Measurements from ENCODE around the gene DDX1. TPM values are rescaled to one million over a fixed set of nuclear protein-coding genes. Genes with fewer than 3 reads are reported as not detected.

The DDX1 gene
- total RNA-seq, 1 experiment from 2014 or later, result 115 TPM

DNA sequence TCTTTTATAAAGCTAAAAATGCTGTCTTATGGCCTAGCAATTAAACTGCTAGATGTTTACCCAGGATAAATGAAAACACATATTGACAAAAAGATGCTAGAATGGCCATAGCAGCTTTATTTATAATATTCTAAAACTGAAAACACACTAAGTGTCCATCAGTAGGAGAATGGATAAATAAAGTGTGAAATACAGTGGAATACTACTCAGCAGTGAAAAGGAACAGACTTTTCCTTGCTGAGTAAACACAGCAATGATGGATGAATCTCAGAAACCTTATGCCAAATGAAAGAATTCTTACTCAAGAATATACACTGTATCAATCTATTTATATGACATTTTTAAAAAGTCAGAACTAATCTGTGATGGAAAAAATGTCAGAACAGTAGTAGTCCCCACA, 33.2 kb downstream of the DDX1 start:
- DNase-seq (ENCODE audit: low spot score) (no peak), ATAC-seq (no peak)
- Mint-ChIP-seq H3K4me1 (no peaks in the 10 kb centered on the region), H3K9me3 (peaks cover 8% of the 10 kb centered on the region), H3K27ac (no peak overlapping the region), H3K36me3 (peaks cover 84% of the 10 kb centered on the region), H3K4me3 (no peak overlapping the region), H3K27me3 (ENCODE audit: low read depth) (no peaks in the 10 kb centered on the region)
- ChIA-PET CTCF (no interaction called here), POLR2A (no interaction called here)
- TF ChIP-seq, protein P1, sequence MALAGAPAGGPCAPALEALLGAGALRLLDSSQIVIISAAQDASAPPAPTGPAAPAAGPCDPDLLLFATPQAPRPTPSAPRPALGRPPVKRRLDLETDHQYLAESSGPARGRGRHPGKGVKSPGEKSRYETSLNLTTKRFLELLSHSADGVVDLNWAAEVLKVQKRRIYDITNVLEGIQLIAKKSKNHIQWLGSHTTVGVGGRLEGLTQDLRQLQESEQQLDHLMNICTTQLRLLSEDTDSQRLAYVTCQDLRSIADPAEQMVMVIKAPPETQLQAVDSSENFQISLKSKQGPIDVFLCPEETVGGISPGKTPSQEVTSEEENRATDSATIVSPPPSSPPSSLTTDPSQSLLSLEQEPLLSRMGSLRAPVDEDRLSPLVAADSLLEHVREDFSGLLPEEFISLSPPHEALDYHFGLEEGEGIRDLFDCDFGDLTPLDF (CRISPR knock-in tag; IDR thresholded peaks at IDR 0.05), result no peak
- TF ChIP-seq CBFB (CRISPR knock-in tag; IDR thresholded peaks at IDR 0.05; ENCODE audit: low read depth), result no peak
- no peak for TF ChIP-seq IRF2 (CRISPR knock-in tag; IDR thresholded peaks at IDR 0.05; ENCODE audit: borderline replicate concordance, low read depth)
- TF ChIP-seq GRHL2 (CRISPR knock-in tag; IDR thresholded peaks at IDR 0.05; ENCODE audit: insufficient replicate concordance, severe bottlenecking), result no peak
- no peak for TF ChIP-seq ZNF219 (CRISPR knock-in tag; IDR thresholded peaks at IDR 0.05; ENCODE audit: borderline replicate concordance)
- TF ChIP-seq JUN (CRISPR knock-in tag; IDR thresholded peaks at IDR 0.05), result no peak
- TF ChIP-seq, protein P2, sequence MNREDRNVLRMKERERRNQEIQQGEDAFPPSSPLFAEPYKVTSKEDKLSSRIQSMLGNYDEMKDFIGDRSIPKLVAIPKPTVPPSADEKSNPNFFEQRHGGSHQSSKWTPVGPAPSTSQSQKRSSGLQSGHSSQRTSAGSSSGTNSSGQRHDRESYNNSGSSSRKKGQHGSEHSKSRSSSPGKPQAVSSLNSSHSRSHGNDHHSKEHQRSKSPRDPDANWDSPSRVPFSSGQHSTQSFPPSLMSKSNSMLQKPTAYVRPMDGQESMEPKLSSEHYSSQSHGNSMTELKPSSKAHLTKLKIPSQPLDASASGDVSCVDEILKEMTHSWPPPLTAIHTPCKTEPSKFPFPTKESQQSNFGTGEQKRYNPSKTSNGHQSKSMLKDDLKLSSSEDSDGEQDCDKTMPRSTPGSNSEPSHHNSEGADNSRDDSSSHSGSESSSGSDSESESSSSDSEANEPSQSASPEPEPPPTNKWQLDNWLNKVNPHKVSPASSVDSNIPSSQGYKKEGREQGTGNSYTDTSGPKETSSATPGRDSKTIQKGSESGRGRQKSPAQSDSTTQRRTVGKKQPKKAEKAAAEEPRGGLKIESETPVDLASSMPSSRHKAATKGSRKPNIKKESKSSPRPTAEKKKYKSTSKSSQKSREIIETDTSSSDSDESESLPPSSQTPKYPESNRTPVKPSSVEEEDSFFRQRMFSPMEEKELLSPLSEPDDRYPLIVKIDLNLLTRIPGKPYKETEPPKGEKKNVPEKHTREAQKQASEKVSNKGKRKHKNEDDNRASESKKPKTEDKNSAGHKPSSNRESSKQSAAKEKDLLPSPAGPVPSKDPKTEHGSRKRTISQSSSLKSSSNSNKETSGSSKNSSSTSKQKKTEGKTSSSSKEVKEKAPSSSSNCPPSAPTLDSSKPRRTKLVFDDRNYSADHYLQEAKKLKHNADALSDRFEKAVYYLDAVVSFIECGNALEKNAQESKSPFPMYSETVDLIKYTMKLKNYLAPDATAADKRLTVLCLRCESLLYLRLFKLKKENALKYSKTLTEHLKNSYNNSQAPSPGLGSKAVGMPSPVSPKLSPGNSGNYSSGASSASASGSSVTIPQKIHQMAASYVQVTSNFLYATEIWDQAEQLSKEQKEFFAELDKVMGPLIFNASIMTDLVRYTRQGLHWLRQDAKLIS (CRISPR knock-in tag; IDR thresholded peaks at IDR 0.05; ENCODE audit: borderline replicate concordance), result no peak
- no peak for TF ChIP-seq GTF2I (CRISPR knock-in tag; conservative IDR thresholded peaks at IDR 0.05)
- TF ChIP-seq NFATC4 (CRISPR knock-in tag; IDR thresholded peaks at IDR 0.05), result no peak
- TF ChIP-seq, protein P3, sequence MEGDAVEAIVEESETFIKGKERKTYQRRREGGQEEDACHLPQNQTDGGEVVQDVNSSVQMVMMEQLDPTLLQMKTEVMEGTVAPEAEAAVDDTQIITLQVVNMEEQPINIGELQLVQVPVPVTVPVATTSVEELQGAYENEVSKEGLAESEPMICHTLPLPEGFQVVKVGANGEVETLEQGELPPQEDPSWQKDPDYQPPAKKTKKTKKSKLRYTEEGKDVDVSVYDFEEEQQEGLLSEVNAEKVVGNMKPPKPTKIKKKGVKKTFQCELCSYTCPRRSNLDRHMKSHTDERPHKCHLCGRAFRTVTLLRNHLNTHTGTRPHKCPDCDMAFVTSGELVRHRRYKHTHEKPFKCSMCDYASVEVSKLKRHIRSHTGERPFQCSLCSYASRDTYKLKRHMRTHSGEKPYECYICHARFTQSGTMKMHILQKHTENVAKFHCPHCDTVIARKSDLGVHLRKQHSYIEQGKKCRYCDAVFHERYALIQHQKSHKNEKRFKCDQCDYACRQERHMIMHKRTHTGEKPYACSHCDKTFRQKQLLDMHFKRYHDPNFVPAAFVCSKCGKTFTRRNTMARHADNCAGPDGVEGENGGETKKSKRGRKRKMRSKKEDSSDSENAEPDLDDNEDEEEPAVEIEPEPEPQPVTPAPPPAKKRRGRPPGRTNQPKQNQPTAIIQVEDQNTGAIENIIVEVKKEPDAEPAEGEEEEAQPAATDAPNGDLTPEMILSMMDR (IDR thresholded peaks at IDR 0.05), result no peak
- TF ChIP-seq FOXJ3 (CRISPR knock-in tag; IDR thresholded peaks at IDR 0.05; ENCODE audit: borderline replicate concordance), result no peak
- no peak for TF ChIP-seq TEAD1 (CRISPR knock-in tag; IDR thresholded peaks at IDR 0.05)
- no peak for TF ChIP-seq JAZF1 (CRISPR knock-in tag; IDR thresholded peaks at IDR 0.05)
- TF ChIP-seq ZBTB21 (CRISPR knock-in tag; IDR thresholded peaks at IDR 0.05; ENCODE audit: borderline replicate concordance), result no peak
- no peak for TF ChIP-seq SMAD3 (CRISPR knock-in tag; IDR thresholded peaks at IDR 0.05; ENCODE audit: borderline replicate concordance)

GRCh38 chr2:15625344-15626036, 33.8 kb downstream of the DDX1 start:
- ChIA-PET CTCF (no interaction called here), POLR2A (no interaction called here)
- H3K4me3 Mint-ChIP-seq, result no peak overlapping the region
- no peak for DNase-seq (ENCODE audit: low spot score)
- H3K27ac Mint-ChIP-seq, result no peak overlapping the region
- no peaks in the 10 kb centered on the region for H3K4me1 Mint-ChIP-seq
- peaks cover 85% of the 10 kb centered on the region for H3K36me3 Mint-ChIP-seq
- H3K27me3 Mint-ChIP-seq (ENCODE audit: low read depth), result no peaks in the 10 kb centered on the region
- TF ChIP-seq ZNF423 (CRISPR knock-in tag; IDR thresholded peaks at IDR 0.05) (no peak), TEAD1 (CRISPR knock-in tag; IDR thresholded peaks at IDR 0.05) (no peak), SOX15 (CRISPR knock-in tag; IDR thresholded peaks at IDR 0.05) (no peak), FOXK1 (CRISPR knock-in tag; IDR thresholded peaks at IDR 0.05) (no peak), NFYB (CRISPR knock-in tag; conservative IDR thresholded peaks at IDR 0.05; ENCODE audit: low read depth) (no peak), ESRRA (CRISPR knock-in tag; IDR thresholded peaks at IDR 0.05; ENCODE audit: borderline replicate concordance) (no peak), RELA (CRISPR knock-in tag; IDR thresholded peaks at IDR 0.05; ENCODE audit: borderline replicate concordance) (no peak)
- TF ChIP-seq, protein P4, sequence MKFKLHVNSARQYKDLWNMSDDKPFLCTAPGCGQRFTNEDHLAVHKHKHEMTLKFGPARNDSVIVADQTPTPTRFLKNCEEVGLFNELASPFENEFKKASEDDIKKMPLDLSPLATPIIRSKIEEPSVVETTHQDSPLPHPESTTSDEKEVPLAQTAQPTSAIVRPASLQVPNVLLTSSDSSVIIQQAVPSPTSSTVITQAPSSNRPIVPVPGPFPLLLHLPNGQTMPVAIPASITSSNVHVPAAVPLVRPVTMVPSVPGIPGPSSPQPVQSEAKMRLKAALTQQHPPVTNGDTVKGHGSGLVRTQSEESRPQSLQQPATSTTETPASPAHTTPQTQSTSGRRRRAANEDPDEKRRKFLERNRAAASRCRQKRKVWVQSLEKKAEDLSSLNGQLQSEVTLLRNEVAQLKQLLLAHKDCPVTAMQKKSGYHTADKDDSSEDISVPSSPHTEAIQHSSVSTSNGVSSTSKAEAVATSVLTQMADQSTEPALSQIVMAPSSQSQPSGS (CRISPR knock-in tag; IDR thresholded peaks at IDR 0.05; ENCODE audit: borderline replicate concordance, low read depth), result no peak
- TF ChIP-seq, protein P5, sequence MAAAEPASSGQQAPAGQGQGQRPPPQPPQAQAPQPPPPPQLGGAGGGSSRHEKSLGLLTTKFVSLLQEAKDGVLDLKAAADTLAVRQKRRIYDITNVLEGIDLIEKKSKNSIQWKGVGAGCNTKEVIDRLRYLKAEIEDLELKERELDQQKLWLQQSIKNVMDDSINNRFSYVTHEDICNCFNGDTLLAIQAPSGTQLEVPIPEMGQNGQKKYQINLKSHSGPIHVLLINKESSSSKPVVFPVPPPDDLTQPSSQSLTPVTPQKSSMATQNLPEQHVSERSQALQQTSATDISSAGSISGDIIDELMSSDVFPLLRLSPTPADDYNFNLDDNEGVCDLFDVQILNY (CRISPR knock-in tag; IDR thresholded peaks at IDR 0.05), result no peak
- H3K9me3 Mint-ChIP-seq, result peaks cover 8% of the 10 kb centered on the region
- no peak for ATAC-seq

All from WTC11 (cell line).